Measurements from ENCODE around the gene CDH5. TPM values are rescaled to one million over a fixed set of nuclear protein-coding genes. Genes with fewer than 3 reads are reported as not detected.

Gene CDH5
- total RNA-seq, 2 experiments from 2014 or later: not detected

DNA sequence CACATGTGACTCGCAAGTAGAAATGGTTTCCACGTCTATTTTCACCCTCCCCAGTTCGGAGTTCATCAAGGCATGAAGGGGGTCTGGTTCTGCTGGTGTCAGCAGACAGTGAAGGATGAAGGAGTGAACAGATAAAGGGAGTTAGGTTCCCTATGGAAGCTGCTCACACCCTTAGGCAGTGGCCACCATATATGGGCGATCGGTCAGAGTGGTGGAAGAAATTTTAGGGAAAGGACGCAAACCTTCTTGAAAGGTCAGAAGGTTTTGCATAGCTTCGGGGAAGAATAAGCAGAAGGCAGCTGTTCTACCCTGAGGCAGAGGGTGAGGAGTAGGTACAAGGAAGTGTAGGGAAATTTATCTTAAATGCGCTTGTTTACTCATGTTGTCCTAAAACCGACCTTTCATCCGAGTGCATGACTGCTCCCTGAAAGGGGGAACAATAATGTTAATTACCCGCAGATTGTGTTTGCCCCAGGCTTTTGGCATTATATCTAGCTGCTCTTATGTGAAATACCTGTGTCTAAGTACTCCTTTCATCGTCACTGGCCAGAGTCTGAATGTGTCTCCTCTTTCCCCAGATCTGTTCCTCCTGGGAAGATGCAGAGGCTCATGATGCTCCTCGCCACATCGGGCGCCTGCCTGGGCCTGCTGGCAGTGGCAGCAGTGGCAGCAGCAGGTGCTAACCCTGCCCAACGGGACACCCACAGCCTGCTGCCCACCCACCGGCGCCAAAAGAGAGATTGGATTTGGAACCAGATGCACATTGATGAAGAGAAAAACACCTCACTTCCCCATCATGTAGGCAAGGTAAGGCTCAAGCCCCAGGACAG lies 12.5 kb downstream of the CDH5 start:
- no peak overlapping the region for H3K4me3 Mint-ChIP-seq
- H3K9me3 Mint-ChIP-seq: no peaks in the 10 kb centered on the region
- H3K4me1 Mint-ChIP-seq (ENCODE audit: low read depth): no peaks in the 10 kb centered on the region
- intact Hi-C loops (cut with micrococcal nuclease): no loop called here
- H3K36me3 Mint-ChIP-seq (ENCODE audit: low read depth): no peaks in the 10 kb centered on the region
- no peaks in the 10 kb centered on the region for H3K27me3 Mint-ChIP-seq (ENCODE audit: low read depth)
- CTCF ChIA-PET: no interaction called here
- no peak overlapping the region for H3K27ac Mint-ChIP-seq
- DNase-seq: no peak

DNA sequence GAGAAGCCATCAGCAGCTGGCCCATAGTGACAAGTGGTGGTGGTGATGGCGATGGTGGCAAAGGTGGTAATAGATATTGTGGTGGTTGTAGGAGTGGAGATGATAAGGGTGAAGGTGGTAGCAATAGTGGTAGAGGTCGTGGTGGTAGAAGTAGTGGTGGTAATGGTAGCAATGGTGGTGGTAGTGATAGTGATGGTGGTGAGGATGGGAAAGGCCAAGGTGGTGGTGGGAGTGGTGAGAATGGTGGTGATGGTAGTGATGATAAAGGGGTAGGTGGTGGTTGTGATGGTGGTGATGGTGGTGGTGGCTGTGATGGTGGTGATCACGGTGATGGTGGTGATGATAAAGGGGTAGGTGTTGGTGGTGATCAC lies 13.1 kb downstream of the CDH5 start:
- CTCF ChIA-PET: no interaction called here
- Mint-ChIP-seq H3K36me3 (ENCODE audit: low read depth) (no peaks in the 10 kb centered on the region), H3K27ac (no peak overlapping the region), H3K27me3 (ENCODE audit: low read depth) (no peaks in the 10 kb centered on the region), H3K4me3 (no peak overlapping the region), H3K9me3 (no peaks in the 10 kb centered on the region), H3K4me1 (ENCODE audit: low read depth) (no peaks in the 10 kb centered on the region)
- no peak for DNase-seq
- intact Hi-C loops (cut with micrococcal nuclease): no loop called here

DNA sequence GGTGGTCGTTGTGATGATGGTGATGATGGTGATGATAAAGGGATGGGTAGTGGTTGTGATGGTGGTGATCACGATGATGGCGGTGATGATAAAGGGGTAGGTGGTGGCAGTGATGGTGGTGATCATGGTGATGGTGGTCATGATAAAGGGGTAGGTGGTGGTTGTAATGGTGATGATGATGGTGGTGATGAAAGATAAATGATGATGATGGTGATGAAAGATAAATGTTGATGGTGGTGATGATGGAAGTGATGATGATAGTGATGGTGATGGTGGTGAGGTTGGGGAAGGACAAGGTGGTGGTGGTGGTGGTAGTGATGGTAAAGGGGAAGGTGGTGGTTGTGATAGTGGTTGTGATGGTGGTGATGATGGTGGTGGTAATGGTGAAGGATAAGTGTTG lies 13.9 kb downstream of the CDH5 start:
- intact Hi-C loops (cut with micrococcal nuclease): no loop called here
- no peaks in the 10 kb centered on the region for H3K36me3 Mint-ChIP-seq (ENCODE audit: low read depth)
- H3K4me1 Mint-ChIP-seq (ENCODE audit: low read depth): no peaks in the 10 kb centered on the region
- no peaks in the 10 kb centered on the region for H3K27me3 Mint-ChIP-seq (ENCODE audit: low read depth)
- CTCF ChIA-PET: no interaction called here
- H3K27ac Mint-ChIP-seq: no peak overlapping the region
- DNase-seq: no peak
- H3K4me3 Mint-ChIP-seq: no peak overlapping the region
- H3K9me3 Mint-ChIP-seq: no peaks in the 10 kb centered on the region

DNA sequence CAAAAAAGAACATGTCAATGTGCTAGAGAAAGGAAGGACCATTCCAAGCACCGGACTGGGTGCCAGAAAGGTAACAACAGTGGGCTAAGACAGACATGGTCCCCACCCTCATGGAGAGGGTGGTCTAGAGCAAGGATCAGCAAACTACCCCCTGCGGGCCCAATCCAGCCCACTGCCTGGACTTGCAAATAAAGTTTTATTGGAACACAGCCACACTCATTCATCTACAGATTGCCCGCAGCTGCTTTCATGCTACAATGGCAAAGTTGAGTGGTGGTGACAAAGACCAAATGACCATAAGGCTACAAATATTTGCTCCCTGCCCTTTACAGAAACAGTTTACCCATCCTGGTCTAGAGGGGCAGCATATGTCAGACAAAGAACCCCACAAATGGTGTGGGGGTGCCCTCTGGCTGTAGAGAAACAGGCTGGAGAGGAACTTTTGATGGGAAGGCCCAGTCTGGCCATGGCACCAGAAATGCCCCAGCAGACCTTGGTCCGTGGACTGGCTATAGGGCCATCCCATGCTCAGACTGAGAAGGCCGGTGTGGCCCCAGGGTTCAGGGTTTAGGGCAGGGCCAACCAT lies 15.2 kb downstream of the CDH5 start:
- Mint-ChIP-seq H3K4me3 (no peak overlapping the region), H3K27ac (no peak overlapping the region), H3K27me3 (ENCODE audit: low read depth) (no peaks in the 10 kb centered on the region), H3K4me1 (ENCODE audit: low read depth) (no peaks in the 10 kb centered on the region), H3K9me3 (no peaks in the 10 kb centered on the region), H3K36me3 (ENCODE audit: low read depth) (no peaks in the 10 kb centered on the region)
- DNase-seq: no peak
- CTCF ChIA-PET: no interaction called here
- intact Hi-C loops (cut with micrococcal nuclease): no loop called here

DNA sequence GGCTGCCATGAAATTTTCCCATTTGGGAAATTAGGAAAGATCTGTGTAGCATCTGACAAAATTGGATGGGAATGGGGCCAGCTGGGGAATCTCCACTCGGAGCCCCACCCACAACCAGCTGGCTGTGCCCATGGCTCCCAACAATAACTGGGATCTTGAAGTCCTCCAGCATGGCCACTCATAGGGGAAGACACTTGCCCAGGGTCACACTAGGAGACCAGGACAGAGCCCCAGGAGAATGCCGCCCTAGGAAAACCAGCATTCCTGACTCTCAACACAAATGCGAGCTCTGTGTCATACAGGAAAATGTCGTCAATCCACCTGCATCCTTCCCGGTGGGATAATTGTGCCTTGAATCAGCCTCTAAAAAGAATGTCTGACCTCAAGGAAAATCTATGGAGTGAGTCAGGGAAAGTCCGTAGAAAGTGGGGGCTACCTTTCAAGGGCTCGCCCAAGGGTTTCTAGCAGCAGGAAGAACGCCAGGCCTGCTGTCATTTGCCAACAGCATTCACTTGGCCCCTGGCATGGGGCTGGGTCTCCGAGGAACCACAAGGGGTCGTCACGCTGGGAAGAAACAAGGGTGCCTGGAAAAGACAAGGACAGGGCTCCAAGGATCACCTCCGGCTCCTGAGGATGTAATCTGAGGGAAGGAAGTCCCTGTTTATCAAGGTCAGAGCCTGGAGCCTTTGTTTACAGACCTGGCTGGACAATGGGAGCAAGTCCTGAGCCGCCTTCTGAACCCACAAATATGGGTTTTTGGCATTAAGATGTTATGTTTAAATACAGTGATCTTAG lies 15.9 kb downstream of the CDH5 start:
- Mint-ChIP-seq H3K4me1 (ENCODE audit: low read depth) (no peaks in the 10 kb centered on the region), H3K27me3 (ENCODE audit: low read depth) (no peaks in the 10 kb centered on the region), H3K36me3 (ENCODE audit: low read depth) (no peaks in the 10 kb centered on the region), H3K27ac (no peak overlapping the region), H3K9me3 (no peaks in the 10 kb centered on the region), H3K4me3 (no peak overlapping the region)
- intact Hi-C loops (cut with micrococcal nuclease): no loop called here
- no peak for DNase-seq
- CTCF ChIA-PET: no interaction called here

DNA sequence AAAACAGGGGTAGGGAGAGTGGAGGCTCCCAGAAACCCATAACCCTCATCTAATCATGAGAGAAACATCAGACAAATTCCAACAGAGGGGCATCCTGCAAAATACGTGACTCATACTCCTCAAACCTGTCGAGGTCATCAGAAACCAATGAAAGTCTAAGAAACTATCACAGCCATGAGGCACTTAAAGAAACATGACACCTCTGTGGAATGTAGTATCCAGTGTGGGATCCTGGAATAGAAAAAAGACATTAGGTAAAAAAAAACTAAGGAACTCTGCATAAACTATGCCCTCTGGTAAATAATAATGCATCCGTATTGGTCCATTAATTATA lies 16.4 kb downstream of the CDH5 start:
- Mint-ChIP-seq H3K27ac (no peak overlapping the region), H3K9me3 (no peaks in the 10 kb centered on the region), H3K27me3 (ENCODE audit: low read depth) (no peaks in the 10 kb centered on the region), H3K4me1 (ENCODE audit: low read depth) (no peaks in the 10 kb centered on the region), H3K36me3 (ENCODE audit: low read depth) (no peaks in the 10 kb centered on the region), H3K4me3 (no peak overlapping the region)
- DNase-seq: no peak
- CTCF ChIA-PET: no interaction called here
- intact Hi-C loops (cut with micrococcal nuclease): no loop called here

DNA sequence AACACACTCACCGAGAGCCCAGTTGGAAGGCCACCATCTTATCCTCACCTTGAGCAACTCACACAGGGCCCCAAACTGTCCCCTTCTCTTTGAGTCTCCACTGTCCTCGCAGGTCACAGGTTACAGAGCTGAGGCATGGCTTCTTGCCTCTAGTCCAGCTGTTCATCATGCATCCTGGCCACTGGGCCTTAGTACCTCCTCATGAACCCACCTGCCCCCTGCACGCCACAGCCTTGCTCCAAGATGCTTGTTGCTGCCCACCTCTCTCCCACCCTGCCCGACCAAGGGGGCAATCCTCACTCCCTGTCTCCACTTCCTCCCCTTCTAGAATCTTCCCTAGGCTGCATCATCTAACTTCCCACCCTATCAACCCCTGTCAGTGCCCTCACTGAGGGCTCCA lies 17.1 kb downstream of the CDH5 start:
- DNase-seq: no peak
- no peaks in the 10 kb centered on the region for H3K4me1 Mint-ChIP-seq (ENCODE audit: low read depth)
- intact Hi-C loops (cut with micrococcal nuclease): no loop called here
- no peaks in the 10 kb centered on the region for H3K27me3 Mint-ChIP-seq (ENCODE audit: low read depth)
- H3K36me3 Mint-ChIP-seq (ENCODE audit: low read depth): no peaks in the 10 kb centered on the region
- CTCF ChIA-PET: no interaction called here
- no peak overlapping the region for H3K27ac Mint-ChIP-seq
- no peak overlapping the region for H3K4me3 Mint-ChIP-seq
- H3K9me3 Mint-ChIP-seq: no peaks in the 10 kb centered on the region

DNA sequence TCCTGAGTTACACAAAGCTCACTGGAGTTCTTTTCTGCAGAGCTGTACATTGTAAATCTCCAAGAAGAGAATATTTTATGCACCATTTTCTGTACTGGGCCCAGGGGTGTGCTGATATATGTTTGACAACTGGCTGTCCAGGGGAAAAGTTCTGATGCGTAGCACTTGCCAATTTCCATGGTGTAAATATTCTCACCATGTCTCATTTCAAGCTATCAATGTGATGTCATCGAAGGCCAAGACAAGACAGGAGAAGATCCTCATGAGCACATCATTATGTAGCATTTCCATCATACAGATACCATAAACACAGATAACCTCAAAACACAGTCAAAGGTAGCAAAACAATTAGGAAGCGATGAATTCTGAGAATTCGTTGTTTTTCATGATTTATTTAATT lies 18.9 kb downstream of the CDH5 start:
- no peaks in the 10 kb centered on the region for H3K36me3 Mint-ChIP-seq (ENCODE audit: low read depth)
- no peaks in the 10 kb centered on the region for H3K27me3 Mint-ChIP-seq (ENCODE audit: low read depth)
- no peaks in the 10 kb centered on the region for H3K9me3 Mint-ChIP-seq
- DNase-seq: no peak
- H3K4me3 Mint-ChIP-seq: no peak overlapping the region
- CTCF ChIA-PET: interaction anchor here (1.3 kb wide), 1 partner anchor 27 kb away, joined by 3 read pairs; no protein-coding TSS in a partner anchor
- intact Hi-C loops (cut with micrococcal nuclease): no loop called here
- H3K4me1 Mint-ChIP-seq (ENCODE audit: low read depth): no peaks in the 10 kb centered on the region
- no peak overlapping the region for H3K27ac Mint-ChIP-seq

DNA sequence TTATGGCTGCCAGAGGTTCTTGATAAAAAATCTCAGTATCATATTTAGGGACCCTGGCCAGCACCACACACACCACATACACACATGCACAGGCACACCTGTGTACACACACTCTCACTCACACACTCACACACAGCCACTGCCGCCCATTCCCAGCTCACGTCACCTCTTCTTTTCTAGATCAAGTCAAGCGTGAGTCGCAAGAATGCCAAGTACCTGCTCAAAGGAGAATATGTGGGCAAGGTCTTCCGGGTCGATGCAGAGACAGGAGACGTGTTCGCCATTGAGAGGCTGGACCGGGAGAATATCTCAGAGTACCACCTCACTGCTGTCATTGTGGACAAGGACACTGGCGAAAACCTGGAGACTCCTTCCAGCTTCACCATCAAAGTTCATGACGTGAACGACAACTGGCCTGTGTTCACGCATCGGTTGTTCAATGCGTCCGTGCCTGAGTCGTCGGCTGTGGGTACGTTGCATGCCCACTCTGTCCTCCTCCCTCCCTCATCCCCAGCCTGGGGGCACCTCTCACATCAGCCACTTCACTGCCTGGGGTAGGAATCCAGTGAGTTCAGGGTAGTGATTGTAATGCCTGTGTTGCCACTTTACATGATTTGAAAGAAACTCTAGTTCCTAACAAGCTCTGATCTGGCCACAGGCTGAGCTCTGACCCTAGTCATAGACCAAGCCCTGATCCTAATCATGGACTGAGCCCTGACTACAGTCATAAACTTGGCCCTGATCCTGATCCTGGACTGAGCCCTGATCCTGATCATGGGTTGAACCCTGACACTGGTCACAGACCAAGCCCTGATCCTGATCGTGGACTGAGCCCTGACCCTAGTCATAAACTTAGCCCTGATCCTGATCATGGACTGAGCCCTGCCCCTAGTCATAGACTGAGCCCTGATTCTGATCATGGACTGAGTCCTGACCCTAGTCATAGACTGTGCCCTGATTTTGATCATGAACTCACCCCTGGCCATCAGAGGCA lies 20.4 kb downstream of the CDH5 start:
- no peak overlapping the region for H3K27ac Mint-ChIP-seq
- no peaks in the 10 kb centered on the region for H3K27me3 Mint-ChIP-seq (ENCODE audit: low read depth)
- intact Hi-C loops (cut with micrococcal nuclease): no loop called here
- no peak overlapping the region for H3K4me3 Mint-ChIP-seq
- CTCF ChIA-PET: no interaction called here
- no peaks in the 10 kb centered on the region for H3K4me1 Mint-ChIP-seq (ENCODE audit: low read depth)
- H3K9me3 Mint-ChIP-seq: no peaks in the 10 kb centered on the region
- no peaks in the 10 kb centered on the region for H3K36me3 Mint-ChIP-seq (ENCODE audit: low read depth)
- DNase-seq: no peak

DNA sequence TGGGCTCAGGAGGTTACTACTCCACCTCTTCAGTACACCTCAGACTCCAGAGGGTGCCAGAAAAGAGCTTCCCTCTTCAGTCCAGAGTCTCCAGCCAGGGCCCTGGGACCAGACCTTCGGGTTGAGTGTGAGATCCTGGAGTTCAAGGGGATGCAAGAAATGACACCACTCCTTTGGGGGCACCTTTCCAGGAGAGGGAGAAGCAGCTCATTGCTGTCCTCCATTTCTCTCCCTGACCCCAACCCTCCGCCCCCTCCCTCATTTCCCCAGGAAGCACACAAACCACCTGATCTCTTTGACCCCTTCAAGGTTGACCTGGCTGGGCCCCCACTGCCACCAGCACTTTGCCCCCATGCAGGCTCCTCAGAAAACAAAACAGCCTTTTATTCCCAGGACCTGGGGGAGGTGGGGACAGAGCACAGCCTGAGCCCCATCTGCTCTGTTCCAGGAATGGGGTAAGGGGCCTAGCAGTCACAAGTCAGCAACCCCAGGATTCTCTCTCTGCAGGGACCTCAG lies 21.4 kb downstream of the CDH5 start:
- no peaks in the 10 kb centered on the region for H3K9me3 Mint-ChIP-seq
- no peak overlapping the region for H3K27ac Mint-ChIP-seq
- H3K4me3 Mint-ChIP-seq: no peak overlapping the region
- CTCF ChIA-PET: interaction anchor here (0.9 kb wide), 1 partner anchor 31 kb away, joined by 3 read pairs; no protein-coding TSS in a partner anchor
- H3K4me1 Mint-ChIP-seq (ENCODE audit: low read depth): no peaks in the 10 kb centered on the region
- no peaks in the 10 kb centered on the region for H3K27me3 Mint-ChIP-seq (ENCODE audit: low read depth)
- no peak for DNase-seq
- H3K36me3 Mint-ChIP-seq (ENCODE audit: low read depth): no peaks in the 10 kb centered on the region
- intact Hi-C loops (cut with micrococcal nuclease): no loop called here

DNA sequence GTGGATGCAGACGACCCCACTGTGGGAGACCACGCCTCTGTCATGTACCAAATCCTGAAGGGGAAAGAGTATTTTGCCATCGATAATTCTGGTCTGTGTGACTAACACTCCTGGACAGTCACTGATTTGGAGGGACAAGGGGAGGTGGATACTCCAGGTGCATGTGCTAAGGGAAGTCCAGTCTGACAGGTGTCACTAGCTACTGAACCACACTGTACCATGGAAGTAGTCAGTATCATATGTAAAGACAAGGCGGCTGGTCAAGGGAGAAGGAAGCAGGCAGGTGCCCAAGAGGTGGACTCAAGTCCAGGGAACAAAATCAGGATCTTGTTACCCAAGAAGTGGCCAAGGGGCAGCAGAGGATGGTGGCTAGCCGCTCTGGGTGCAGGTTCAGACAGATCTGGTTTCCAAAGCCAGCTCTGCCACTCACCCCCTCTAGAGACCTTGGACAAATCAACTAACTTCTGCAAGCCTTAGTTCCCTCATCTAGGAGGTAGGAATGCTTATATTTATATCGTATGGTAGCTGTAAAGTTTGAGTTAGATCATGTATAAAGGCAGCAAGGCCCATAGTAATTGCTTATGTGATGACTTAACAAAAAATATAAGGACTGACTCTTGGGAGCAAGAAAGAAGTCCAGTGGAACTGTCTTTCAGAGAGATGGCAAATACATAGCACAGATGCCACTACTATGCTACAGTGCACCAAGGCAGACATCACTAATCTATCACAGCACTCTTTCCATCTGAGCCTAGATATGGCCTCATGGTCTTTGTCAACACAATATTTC lies 22.1 kb downstream of the CDH5 start:
- CTCF ChIA-PET: interaction anchor here (0.9 kb wide), 1 partner anchor 31 kb away, joined by 3 read pairs; no protein-coding TSS in a partner anchor

More for the DNA sequence above, 22.1 kb downstream of the CDH5 start:
- Mint-ChIP-seq H3K36me3 (ENCODE audit: low read depth) (no peaks in the 10 kb centered on the region), H3K27me3 (ENCODE audit: low read depth) (no peaks in the 10 kb centered on the region), H3K4me3 (no peak overlapping the region), H3K4me1 (ENCODE audit: low read depth) (no peaks in the 10 kb centered on the region), H3K27ac (no peak overlapping the region), H3K9me3 (no peaks in the 10 kb centered on the region)
- no peak for DNase-seq
- intact Hi-C loops (cut with micrococcal nuclease): no loop called here
